Suprapubic skin (tissue), 4 donors: ENCODE measurements around the gene DCXR. TPM values are rescaled to one million over a fixed set of nuclear protein-coding genes. Genes with fewer than 3 reads are reported as not detected.

Experiments
- DNase-seq, 2 donors: peaks; one replicate each; pipeline ENCODE4 v3.0.0-alpha.2; 2019; ENCODE audit warnings: low spot score in 2 of 2
- H3K27ac ChIP-seq: fragments of 200-600 bp; sonication (generic); one replicate; pipeline ENCODE4 v1.5.1; 2019
- H3K27me3 ChIP-seq: fragments of 200-600 bp; sonication (generic); one replicate; pipeline ENCODE4 v1.5.1; 2019
- H3K36me3 ChIP-seq: fragments of 200-600 bp; sonication (generic); one replicate; pipeline ENCODE4 v1.5.1; 2019
- H3K4me1 ChIP-seq: fragments of 200-600 bp; sonication (generic); one replicate; pipeline ENCODE4 v1.5.1; 2019
- H3K4me3 ChIP-seq: fragments of 200-600 bp; sonication (generic); one replicate; pipeline ENCODE4 v1.5.1; 2019; ENCODE audit warnings: mild to moderate bottlenecking
- H3K9me3 ChIP-seq: fragments of 200-600 bp; sonication (generic); one replicate; pipeline ENCODE4 v1.5.1; 2019
- EP300 ChIP-seq: sonication (generic); formaldehyde crosslinking; IDR thresholded peaks from one replicate; pipeline ENCODE4 v1.6.1; 2017; ENCODE audit warnings: antibody characterized with exemption
- POLR2A ChIP-seq, 2 donors: fragments of 450-650 bp; IDR thresholded peaks; one replicate each; pipeline ENCODE4 v1.6.1; 2017; ENCODE audit warnings: antibody characterized with exemption in 2 of 2, mild to moderate bottlenecking in 2 of 2, moderate library complexity in 2 of 2
- POLR2AphosphoS5 ChIP-seq, 3 donors: sonication (generic); formaldehyde crosslinking; IDR thresholded peaks; one replicate each; pipeline ENCODE4 v1.6.1; 2017; ENCODE audit warnings: antibody characterized with exemption in 3 of 3
- WGBS: methylation state at CpG from one replicate; pipeline ENCODE4 v1.1.5; 2018; 5-methylcytosine and 5-hydroxymethylcytosine counted together
- total RNA-seq, 4 donors: library from RNA; depleted of rRNA; stranded (reverse); fragments of >200 nt; gene quantifications; one replicate each; pipeline ENCODE4 v1.1.0, GENCODE V29; 2016
- TF ChIP-seq, protein P1 (sequence below), 2 donors: fragments of 200-600 bp in 1 of 2; fragments of 450-650 bp in 1 of 2; sonication (generic) in 1 of 2; IDR thresholded peaks; one replicate each; pipeline ENCODE4 v1.5.1; 2016 to 2019; ENCODE audit warnings: antibody characterized with exemption in 2 of 2, mild to moderate bottlenecking in 1 of 2, moderate library complexity in 1 of 2

The DCXR gene
- total RNA-seq, 4 donors from 2014 or later = 160 to 267 (median 222) TPM

- Histone ChIP-seq H3K9me3 (no peaks in the 10 kb centered on the region), H3K36me3 (peaks cover 20% of the 10 kb centered on the region), H3K4me3 (peak overlapping the region; percentile 7), H3K27ac (no peak overlapping the region), H3K27me3 (no peaks in the 10 kb centered on the region), H3K4me1 (peaks cover 24% of the 10 kb centered on the region)
- 83% methylated on average over 24 of the region's 25 CpGs for WGBS
- no peak for TF ChIP-seq POLR2AphosphoS5 (IDR thresholded peaks at IDR 0.05)
- TF ChIP-seq EP300 = no peak
- no peak for DNase-seq
Measured at GRCh38 chr17:81990836-81991683, 46.4 kb downstream of the DCXR start.

DNA sequence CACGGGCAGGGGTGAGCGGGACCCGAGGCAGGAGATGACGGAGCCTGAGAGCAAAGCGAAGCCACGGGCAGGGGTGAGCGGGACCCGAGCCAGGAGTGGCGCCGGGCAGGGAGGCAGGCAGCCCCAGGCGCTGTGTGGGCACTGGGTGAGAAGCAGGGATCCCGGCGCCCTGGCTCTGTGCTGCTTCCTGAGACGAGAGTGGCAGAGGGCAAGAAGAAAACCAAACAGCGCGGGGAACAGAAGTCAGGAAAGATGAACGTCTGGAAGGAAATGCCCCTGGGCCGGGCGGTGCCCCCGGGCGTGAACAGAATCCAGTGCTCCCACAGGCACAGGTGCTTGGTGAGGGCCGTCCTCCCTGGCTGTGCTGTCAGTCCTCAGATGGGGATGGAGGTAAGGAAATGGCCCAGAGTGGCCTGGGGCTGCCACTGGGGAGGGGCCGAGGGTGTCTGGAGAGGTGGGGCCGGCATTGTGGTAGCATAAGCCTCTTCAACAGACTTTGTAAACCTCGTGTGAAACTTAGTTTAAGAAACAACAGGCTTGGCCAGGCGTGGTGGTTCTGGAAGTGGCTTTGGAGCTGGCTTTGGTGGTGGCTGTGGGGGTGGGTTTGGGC, 50.2 kb downstream of the DCXR start:
- H3K4me1 ChIP-seq = peaks cover 16% of the 10 kb centered on the region
- 77% methylated on average over 26 of the region's 26 CpGs for WGBS
- H3K9me3 ChIP-seq = no peaks in the 10 kb centered on the region
- no peak overlapping the region for H3K4me3 ChIP-seq
- no peak for TF ChIP-seq EP300
- no peak for TF ChIP-seq POLR2AphosphoS5 (IDR thresholded peaks at IDR 0.05)
- TF ChIP-seq, protein P1, sequence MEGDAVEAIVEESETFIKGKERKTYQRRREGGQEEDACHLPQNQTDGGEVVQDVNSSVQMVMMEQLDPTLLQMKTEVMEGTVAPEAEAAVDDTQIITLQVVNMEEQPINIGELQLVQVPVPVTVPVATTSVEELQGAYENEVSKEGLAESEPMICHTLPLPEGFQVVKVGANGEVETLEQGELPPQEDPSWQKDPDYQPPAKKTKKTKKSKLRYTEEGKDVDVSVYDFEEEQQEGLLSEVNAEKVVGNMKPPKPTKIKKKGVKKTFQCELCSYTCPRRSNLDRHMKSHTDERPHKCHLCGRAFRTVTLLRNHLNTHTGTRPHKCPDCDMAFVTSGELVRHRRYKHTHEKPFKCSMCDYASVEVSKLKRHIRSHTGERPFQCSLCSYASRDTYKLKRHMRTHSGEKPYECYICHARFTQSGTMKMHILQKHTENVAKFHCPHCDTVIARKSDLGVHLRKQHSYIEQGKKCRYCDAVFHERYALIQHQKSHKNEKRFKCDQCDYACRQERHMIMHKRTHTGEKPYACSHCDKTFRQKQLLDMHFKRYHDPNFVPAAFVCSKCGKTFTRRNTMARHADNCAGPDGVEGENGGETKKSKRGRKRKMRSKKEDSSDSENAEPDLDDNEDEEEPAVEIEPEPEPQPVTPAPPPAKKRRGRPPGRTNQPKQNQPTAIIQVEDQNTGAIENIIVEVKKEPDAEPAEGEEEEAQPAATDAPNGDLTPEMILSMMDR (IDR thresholded peaks at IDR 0.05) = no peak
- H3K36me3 ChIP-seq = peaks cover 49% of the 10 kb centered on the region
- DNase-seq = no peak
- H3K27me3 ChIP-seq = no peaks in the 10 kb centered on the region
- H3K27ac ChIP-seq = no peak overlapping the region

DNA sequence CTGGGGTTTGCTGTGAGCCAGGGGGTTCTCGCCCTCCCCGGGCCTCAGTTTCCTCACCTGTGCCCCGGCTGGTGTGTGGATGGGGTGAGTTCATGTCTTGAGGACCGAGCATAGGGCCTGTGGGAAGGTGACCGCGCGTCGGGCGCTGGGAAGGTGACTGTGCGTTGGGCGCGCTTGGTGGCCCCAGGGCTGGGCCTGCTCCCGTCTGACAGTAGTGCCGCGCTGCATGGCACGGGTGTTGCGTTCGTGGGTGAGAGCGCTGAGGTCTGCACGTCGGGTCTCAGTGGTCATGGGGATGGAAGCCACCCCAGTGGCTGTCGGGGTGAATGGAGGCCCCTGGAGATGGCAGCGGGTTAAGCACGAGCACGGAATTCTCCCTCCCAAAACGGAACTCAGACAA, 50.9 kb downstream of the DCXR start:
- H3K27ac ChIP-seq = no peak overlapping the region
- TF ChIP-seq EP300 = no peak
- no peak for TF ChIP-seq POLR2A (IDR thresholded peaks at IDR 0.05)
- TF ChIP-seq, protein P1 (IDR thresholded peaks at IDR 0.05) = no peak
- TF ChIP-seq POLR2AphosphoS5 (IDR thresholded peaks at IDR 0.05) = no peak
- peaks cover 49% of the 10 kb centered on the region for H3K36me3 ChIP-seq
- no peak for DNase-seq
- H3K4me1 ChIP-seq = peaks cover 9% of the 10 kb centered on the region
- 94% methylated on average over 22 of the region's 26 CpGs for WGBS
- H3K27me3 ChIP-seq = no peaks in the 10 kb centered on the region
- no peak overlapping the region for H3K4me3 ChIP-seq
- no peaks in the 10 kb centered on the region for H3K9me3 ChIP-seq

Other genes starting within 250 kb of the DCXR start
- 1 to 10 TPM in 2 of 4 donors, under 1 TPM in 2; 0.52 to 3.8 (median 1.3) TPM for gene GCGR, start 233.5 kb downstream of the DCXR start, total RNA-seq
- 10 to 100 TPM; 20.3 to 29.3 (median 27.4) TPM for gene MCRIP1, start 204.4 kb downstream of the DCXR start, total RNA-seq
- gene PPP1R27, start 202.6 kb downstream of the DCXR start, total RNA-seq = 1 to 10 TPM in 1 of 4 donors, not detected in 3; 1.3 TPM
- gene P4HB, start 177.2 kb downstream of the DCXR start, total RNA-seq = 1,000 to 10,000 TPM in 1 of 4 donors, 100 to 1,000 TPM in 3; 521 to 1,041 (median 898) TPM
- 100 to 1,000 TPM; 157 to 202 (median 180) TPM for gene ARHGDIA, start 166.4 kb downstream of the DCXR start, total RNA-seq
- 100 to 1,000 TPM in 2 of 4 donors, 10 to 100 TPM in 2; 43.0 to 110 (median 96.3) TPM for gene ALYREF, start 146.1 kb downstream of the DCXR start, total RNA-seq
- gene ANAPC11, start 146.0 kb downstream of the DCXR start, total RNA-seq = 100 to 1,000 TPM in 3 of 4 donors, 10 to 100 TPM in 1; 73.7 to 135 (median 121) TPM
- under 1 TPM in 1 of 4 donors, not detected in 3; 0.40 TPM for gene NPB, start 135.5 kb downstream of the DCXR start, total RNA-seq
- gene PCYT2, start 126.3 kb downstream of the DCXR start, total RNA-seq = 10 to 100 TPM; 23.7 to 34.2 (median 30.4) TPM
- 10 to 100 TPM; 30.7 to 52.4 (median 38.9) TPM for gene SIRT7, start 119.5 kb downstream of the DCXR start, total RNA-seq
- 10 to 100 TPM; 17.1 to 21.1 (median 19.0) TPM for gene MAFG, start 110.0 kb downstream of the DCXR start, total RNA-seq
- 10 to 100 TPM in 1 of 4 donors, 1 to 10 TPM in 3; 3.7 to 13.1 (median 9.0) TPM for gene PYCR1, start 100.4 kb downstream of the DCXR start, total RNA-seq
- gene MYADML2, start 90.5 kb downstream of the DCXR start, total RNA-seq = not detected
- gene NOTUM, start 76.5 kb downstream of the DCXR start, total RNA-seq = 10 to 100 TPM in 1 of 4 donors, 1 to 10 TPM in 3; 1.1 to 11.5 (median 1.5) TPM
- gene ASPSCR1, start 60.1 kb downstream of the DCXR start, total RNA-seq = 10 to 100 TPM; 17.9 to 25.6 (median 21.6) TPM
- 10 to 100 TPM; 75.8 to 81.6 (median 76.8) TPM for gene CENPX, start 14.8 kb downstream of the DCXR start, total RNA-seq
- 10 to 100 TPM; 14.1 to 18.7 (median 15.4) TPM for gene LRRC45, start 14.4 kb downstream of the DCXR start, total RNA-seq
- gene RAC3, start 6.0 kb downstream of the DCXR start, total RNA-seq = 10 to 100 TPM; 13.7 to 34.1 (median 14.8) TPM
- 10 to 100 TPM; 46.0 to 61.0 (median 50.8) TPM for gene RFNG, start 14.1 kb upstream of the DCXR start, total RNA-seq
- 100 to 1,000 TPM in 2 of 4 donors, 10 to 100 TPM in 2; 72.4 to 113 (median 100) TPM for gene GPS1, start 14.2 kb upstream of the DCXR start, total RNA-seq
- gene DUS1L, start 28.1 kb upstream of the DCXR start, total RNA-seq = 100 to 1,000 TPM in 3 of 4 donors, 10 to 100 TPM in 1; 79.3 to 176 (median 108) TPM
- 100 to 1,000 TPM; 278 to 464 (median 359) TPM for gene FASN, start 60.5 kb upstream of the DCXR start, total RNA-seq
- gene CCDC57, start 175.1 kb upstream of the DCXR start, total RNA-seq = 10 to 100 TPM; 16.1 to 29.8 (median 20.3) TPM
- 1 to 10 TPM; 3.6 to 7.6 (median 4.5) TPM for gene SLC16A3, start 191.3 kb upstream of the DCXR start, total RNA-seq
- gene CSNK1D, start 236.0 kb upstream of the DCXR start, total RNA-seq = 100 to 1,000 TPM in 1 of 4 donors, 10 to 100 TPM in 3; 52.3 to 142 (median 58.8) TPM